ENCODE data around the gene RRAS2.

GRCh38 chr11:14360976-14361375 is 2.0 kb upstream of the RRAS2 start:
- no peak for TF ChIP-seq SIN3A (IDR thresholded peaks at IDR 0.05; ENCODE audit: borderline replicate concordance, insufficient read depth, low read length)
- TF ChIP-seq, protein P1, sequence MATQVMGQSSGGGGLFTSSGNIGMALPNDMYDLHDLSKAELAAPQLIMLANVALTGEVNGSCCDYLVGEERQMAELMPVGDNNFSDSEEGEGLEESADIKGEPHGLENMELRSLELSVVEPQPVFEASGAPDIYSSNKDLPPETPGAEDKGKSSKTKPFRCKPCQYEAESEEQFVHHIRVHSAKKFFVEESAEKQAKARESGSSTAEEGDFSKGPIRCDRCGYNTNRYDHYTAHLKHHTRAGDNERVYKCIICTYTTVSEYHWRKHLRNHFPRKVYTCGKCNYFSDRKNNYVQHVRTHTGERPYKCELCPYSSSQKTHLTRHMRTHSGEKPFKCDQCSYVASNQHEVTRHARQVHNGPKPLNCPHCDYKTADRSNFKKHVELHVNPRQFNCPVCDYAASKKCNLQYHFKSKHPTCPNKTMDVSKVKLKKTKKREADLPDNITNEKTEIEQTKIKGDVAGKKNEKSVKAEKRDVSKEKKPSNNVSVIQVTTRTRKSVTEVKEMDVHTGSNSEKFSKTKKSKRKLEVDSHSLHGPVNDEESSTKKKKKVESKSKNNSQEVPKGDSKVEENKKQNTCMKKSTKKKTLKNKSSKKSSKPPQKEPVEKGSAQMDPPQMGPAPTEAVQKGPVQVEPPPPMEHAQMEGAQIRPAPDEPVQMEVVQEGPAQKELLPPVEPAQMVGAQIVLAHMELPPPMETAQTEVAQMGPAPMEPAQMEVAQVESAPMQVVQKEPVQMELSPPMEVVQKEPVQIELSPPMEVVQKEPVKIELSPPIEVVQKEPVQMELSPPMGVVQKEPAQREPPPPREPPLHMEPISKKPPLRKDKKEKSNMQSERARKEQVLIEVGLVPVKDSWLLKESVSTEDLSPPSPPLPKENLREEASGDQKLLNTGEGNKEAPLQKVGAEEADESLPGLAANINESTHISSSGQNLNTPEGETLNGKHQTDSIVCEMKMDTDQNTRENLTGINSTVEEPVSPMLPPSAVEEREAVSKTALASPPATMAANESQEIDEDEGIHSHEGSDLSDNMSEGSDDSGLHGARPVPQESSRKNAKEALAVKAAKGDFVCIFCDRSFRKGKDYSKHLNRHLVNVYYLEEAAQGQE (IDR thresholded peaks at IDR 0.05; ENCODE audit: insufficient read depth in 1 of 2, low read depth in 2 of 2, low read length in 2 of 2) = no peak
